Measurements from ENCODE around the gene PUM2. TPM values are rescaled to one million over a fixed set of nuclear protein-coding genes. Genes with fewer than 3 reads are reported as not detected.

PUM2 gene
- polyA plus RNA-seq, 1 donor (not counting 4 experiments of a cell fraction or from before 2014, with no cell fraction given): 47.5 TPM

DNA sequence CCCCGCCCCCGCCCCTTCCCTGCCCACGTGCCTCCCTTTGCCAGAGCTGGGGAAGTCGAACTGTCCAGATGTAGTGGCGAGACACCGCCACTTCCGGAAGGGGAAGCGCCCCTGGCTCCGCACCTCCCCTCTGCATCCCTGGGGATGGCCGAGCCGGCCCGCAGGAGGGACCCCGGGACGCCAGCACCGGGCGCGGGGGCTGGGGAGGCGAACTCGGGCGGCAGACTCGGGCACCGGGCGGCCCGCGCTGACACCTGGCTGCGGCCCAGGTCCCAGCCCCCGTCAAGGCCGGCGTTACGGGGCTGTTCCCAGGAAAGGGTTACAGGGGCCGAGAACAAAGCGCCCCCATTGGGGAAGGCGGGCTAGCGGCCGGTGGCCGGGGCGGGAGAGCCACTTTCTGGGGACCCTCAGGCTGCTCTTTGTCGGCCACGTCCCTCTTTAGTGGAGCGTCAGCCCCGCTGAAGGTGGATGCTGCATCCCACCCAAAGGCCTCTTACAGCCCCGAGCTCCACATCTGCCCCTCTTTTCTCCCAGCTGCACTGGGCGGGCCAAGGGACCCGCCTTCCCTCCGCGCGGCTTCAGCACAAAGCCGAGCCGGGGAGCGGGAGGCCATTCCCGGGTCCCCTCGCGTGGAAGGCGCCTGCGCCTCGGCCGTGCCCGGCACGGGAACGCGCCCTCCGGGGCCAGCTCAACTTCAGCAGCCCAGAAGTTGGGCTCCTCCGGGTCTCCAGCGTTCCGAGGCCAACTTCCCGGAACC, 127.1 kb downstream of the PUM2 start:
- Histone ChIP-seq H3K4me2 (ENCODE audit: control insufficient read depth, extremely low read depth, insufficient read depth, low read depth, low read length) (peak overlapping the region; percentile 100), H3K9me3 (ENCODE audit: control insufficient read depth, low read depth, low read length) (no peaks in the 10 kb centered on the region), H3K4me1 (ENCODE audit: control insufficient read depth, extremely low read depth, insufficient read depth, low read length) (peaks cover 52% of the 10 kb centered on the region), H2AFZ (ENCODE audit: control insufficient read depth, low read length) (no peak overlapping the region), H3K9me1 (ENCODE audit: control insufficient read depth, extremely low read depth, insufficient read depth, low read length) (no peaks in the 10 kb centered on the region), H3K27ac (ENCODE audit: control insufficient read depth, insufficient read depth, low read length) (peak overlapping the region; percentile 96), H4K20me1 (ENCODE audit: control insufficient read depth, extremely low read depth, insufficient read depth, low read length) (peaks cover 18% of the 10 kb centered on the region), H3K27me3 (ENCODE audit: control insufficient read depth, extremely low read depth, insufficient read depth, low read length) (no peaks in the 10 kb centered on the region), H3K36me3 (ENCODE audit: control insufficient read depth in 2 of 2, extremely low read depth in 1 of 2, insufficient read depth in 2 of 2, low read length in 2 of 2) (peaks cover 6 to 44% of the 10 kb centered on the region in 2 experiments), H3K9ac (ENCODE audit: control insufficient read depth, extremely low read depth, insufficient read depth, low read length) (peak overlapping the region; percentile 96), H3K79me2 (ENCODE audit: control insufficient read depth, insufficient read depth, low read length) (peaks cover 69% of the 10 kb centered on the region), H3K4me3 (ENCODE audit: control insufficient read depth in 2 of 3, extremely low read depth in 1 of 3, insufficient read depth in 2 of 3, low read depth in 1 of 3, low read length in 3 of 3) (peak overlapping the region; percentile 82 to 94 (median 91))
- DNase-seq (ENCODE audit: low read depth, low spot score): no peak
- dilution Hi-C loops (cut with MboI; ENCODE audit: extremely low pct_ligation_motif_present, low sequenced_read_pairs): no loop called here
- no peak for FAIRE-seq
- TF ChIP-seq, protein P1, sequence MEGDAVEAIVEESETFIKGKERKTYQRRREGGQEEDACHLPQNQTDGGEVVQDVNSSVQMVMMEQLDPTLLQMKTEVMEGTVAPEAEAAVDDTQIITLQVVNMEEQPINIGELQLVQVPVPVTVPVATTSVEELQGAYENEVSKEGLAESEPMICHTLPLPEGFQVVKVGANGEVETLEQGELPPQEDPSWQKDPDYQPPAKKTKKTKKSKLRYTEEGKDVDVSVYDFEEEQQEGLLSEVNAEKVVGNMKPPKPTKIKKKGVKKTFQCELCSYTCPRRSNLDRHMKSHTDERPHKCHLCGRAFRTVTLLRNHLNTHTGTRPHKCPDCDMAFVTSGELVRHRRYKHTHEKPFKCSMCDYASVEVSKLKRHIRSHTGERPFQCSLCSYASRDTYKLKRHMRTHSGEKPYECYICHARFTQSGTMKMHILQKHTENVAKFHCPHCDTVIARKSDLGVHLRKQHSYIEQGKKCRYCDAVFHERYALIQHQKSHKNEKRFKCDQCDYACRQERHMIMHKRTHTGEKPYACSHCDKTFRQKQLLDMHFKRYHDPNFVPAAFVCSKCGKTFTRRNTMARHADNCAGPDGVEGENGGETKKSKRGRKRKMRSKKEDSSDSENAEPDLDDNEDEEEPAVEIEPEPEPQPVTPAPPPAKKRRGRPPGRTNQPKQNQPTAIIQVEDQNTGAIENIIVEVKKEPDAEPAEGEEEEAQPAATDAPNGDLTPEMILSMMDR (optimal IDR thresholded peaks at IDR 0.05 in 1 of 3, IDR thresholded peaks at IDR 0.05 in 1 of 3, conservative IDR thresholded peaks at IDR 0.05 in 1 of 3; ENCODE audit: extremely low read depth in 1 of 3, insufficient read depth in 2 of 3, low read length in 3 of 3): no peak
- no peak for TF ChIP-seq EZH2 (IDR thresholded peaks at IDR 0.05; ENCODE audit: low read length)

DNA sequence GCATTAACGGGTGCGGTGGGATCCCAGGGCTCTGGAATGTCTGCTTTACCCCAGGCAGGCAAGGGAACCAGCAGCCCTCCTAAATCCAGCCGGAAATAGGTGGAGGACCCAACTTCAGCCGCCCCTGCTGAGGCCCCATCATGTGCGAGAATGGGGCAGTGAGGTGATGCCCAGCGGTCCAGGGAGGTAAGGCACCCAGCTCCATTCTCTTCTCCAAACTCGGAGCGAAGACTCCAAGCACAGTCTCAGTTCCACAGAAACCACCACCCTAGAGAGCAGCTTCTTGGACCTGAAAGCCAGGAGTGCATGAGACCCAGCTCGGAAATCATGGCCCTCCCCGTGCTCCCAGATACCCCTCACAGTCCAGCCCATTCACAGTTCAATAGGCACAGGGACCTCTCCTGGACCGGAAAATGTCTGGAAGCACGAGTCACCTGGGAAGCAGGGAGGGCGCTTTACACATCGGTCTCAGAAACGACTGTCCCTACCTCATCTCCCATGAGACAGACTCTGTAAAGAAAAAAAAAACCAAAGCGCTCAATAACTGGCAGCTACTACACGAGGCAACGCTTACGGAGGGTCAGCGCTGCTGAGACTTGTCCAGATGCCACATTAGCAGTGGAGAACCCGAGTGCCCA, 127.8 kb downstream of the PUM2 start:
- DNase-seq (ENCODE audit: low read depth, low spot score): no peak
- TF ChIP-seq, protein P1 (optimal IDR thresholded peaks at IDR 0.05 in 1 of 3, IDR thresholded peaks at IDR 0.05 in 1 of 3, conservative IDR thresholded peaks at IDR 0.05 in 1 of 3; ENCODE audit: extremely low read depth in 1 of 3, insufficient read depth in 2 of 3, low read length in 3 of 3): no peak
- TF ChIP-seq EZH2 (IDR thresholded peaks at IDR 0.05; ENCODE audit: low read length): no peak
- peaks cover 21% of the 10 kb centered on the region for H4K20me1 ChIP-seq (ENCODE audit: control insufficient read depth, extremely low read depth, insufficient read depth, low read length)
- H3K9ac ChIP-seq (ENCODE audit: control insufficient read depth, extremely low read depth, insufficient read depth, low read length): peak overlapping the region; percentile 96
- no peaks in the 10 kb centered on the region for H3K9me3 ChIP-seq (ENCODE audit: control insufficient read depth, low read depth, low read length)
- H3K36me3 ChIP-seq (ENCODE audit: control insufficient read depth in 2 of 2, extremely low read depth in 1 of 2, insufficient read depth in 2 of 2, low read length in 2 of 2): peaks cover 6 to 51% of the 10 kb centered on the region in 2 experiments
- dilution Hi-C loops (cut with MboI; ENCODE audit: extremely low pct_ligation_motif_present, low sequenced_read_pairs): no loop called here
- peak overlapping the region; percentile 100 for H3K4me2 ChIP-seq (ENCODE audit: control insufficient read depth, extremely low read depth, insufficient read depth, low read depth, low read length)
- no peak for FAIRE-seq
- H3K27ac ChIP-seq (ENCODE audit: control insufficient read depth, insufficient read depth, low read length): peak overlapping the region; percentile 96
- no peaks in the 10 kb centered on the region for H3K9me1 ChIP-seq (ENCODE audit: control insufficient read depth, extremely low read depth, insufficient read depth, low read length)
- H2AFZ ChIP-seq (ENCODE audit: control insufficient read depth, low read length): no peak overlapping the region
- H3K4me3 ChIP-seq (ENCODE audit: control insufficient read depth in 2 of 3, extremely low read depth in 1 of 3, insufficient read depth in 2 of 3, low read depth in 1 of 3, low read length in 3 of 3): peak overlapping the region; percentile 82 to 94 (median 91)
- peaks cover 59% of the 10 kb centered on the region for H3K4me1 ChIP-seq (ENCODE audit: control insufficient read depth, extremely low read depth, insufficient read depth, low read length)
- peaks cover 76% of the 10 kb centered on the region for H3K79me2 ChIP-seq (ENCODE audit: control insufficient read depth, insufficient read depth, low read length)
- H3K27me3 ChIP-seq (ENCODE audit: control insufficient read depth, extremely low read depth, insufficient read depth, low read length): no peaks in the 10 kb centered on the region
